ENCODE measurements around the gene RNF167. TPM values are rescaled to one million over a fixed set of nuclear protein-coding genes. Genes with fewer than 3 reads are reported as not detected.

The RNF167 gene
- total and polyA plus RNA-seq, 2 of the 13 experiments (the other 11 are each of a cell fraction or from before 2014, with no cell fraction given): 44.1 to 45.4 TPM

- TF ChIP-seq MNT (IDR thresholded peaks at IDR 0.05) (peak; percentile 41), DMTF1 (CRISPR knock-in tag; IDR thresholded peaks at IDR 0.05) (no peak), ZNF234 (CRISPR knock-in tag; conservative IDR thresholded peaks at IDR 0.05) (no peak), CEBPG (CRISPR knock-in tag; IDR thresholded peaks at IDR 0.05) (no peak), CBX1 (IDR thresholded peaks at IDR 0.05; ENCODE audit: low read depth) (no peak), ZBTB7A (CRISPR knock-in tag; IDR thresholded peaks at IDR 0.05) (0 out of 2 replicates have a peak, but pooled peaks have one; percentile 38), SKI (IDR thresholded peaks at IDR 0.05; ENCODE audit: partially characterized antibody) (no peak), ZBTB1 (CRISPR knock-in tag; IDR thresholded peaks at IDR 0.05; ENCODE audit: borderline replicate concordance) (no peak), ISX (CRISPR knock-in tag; conservative IDR thresholded peaks at IDR 0.05) (no peak), BRF2 (CRISPR knock-in tag; IDR thresholded peaks at IDR 0.05) (no peak)
- TF ChIP-seq, protein P1, sequence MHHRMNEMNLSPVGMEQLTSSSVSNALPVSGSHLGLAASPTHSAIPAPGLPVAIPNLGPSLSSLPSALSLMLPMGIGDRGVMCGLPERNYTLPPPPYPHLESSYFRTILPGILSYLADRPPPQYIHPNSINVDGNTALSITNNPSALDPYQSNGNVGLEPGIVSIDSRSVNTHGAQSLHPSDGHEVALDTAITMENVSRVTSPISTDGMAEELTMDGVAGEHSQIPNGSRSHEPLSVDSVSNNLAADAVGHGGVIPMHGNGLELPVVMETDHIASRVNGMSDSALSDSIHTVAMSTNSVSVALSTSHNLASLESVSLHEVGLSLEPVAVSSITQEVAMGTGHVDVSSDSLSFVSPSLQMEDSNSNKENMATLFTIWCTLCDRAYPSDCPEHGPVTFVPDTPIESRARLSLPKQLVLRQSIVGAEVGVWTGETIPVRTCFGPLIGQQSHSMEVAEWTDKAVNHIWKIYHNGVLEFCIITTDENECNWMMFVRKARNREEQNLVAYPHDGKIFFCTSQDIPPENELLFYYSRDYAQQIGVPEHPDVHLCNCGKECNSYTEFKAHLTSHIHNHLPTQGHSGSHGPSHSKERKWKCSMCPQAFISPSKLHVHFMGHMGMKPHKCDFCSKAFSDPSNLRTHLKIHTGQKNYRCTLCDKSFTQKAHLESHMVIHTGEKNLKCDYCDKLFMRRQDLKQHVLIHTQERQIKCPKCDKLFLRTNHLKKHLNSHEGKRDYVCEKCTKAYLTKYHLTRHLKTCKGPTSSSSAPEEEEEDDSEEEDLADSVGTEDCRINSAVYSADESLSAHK (CRISPR knock-in tag; IDR thresholded peaks at IDR 0.05; ENCODE audit: borderline replicate concordance): no peak
- TF ChIP-seq, protein P2, sequence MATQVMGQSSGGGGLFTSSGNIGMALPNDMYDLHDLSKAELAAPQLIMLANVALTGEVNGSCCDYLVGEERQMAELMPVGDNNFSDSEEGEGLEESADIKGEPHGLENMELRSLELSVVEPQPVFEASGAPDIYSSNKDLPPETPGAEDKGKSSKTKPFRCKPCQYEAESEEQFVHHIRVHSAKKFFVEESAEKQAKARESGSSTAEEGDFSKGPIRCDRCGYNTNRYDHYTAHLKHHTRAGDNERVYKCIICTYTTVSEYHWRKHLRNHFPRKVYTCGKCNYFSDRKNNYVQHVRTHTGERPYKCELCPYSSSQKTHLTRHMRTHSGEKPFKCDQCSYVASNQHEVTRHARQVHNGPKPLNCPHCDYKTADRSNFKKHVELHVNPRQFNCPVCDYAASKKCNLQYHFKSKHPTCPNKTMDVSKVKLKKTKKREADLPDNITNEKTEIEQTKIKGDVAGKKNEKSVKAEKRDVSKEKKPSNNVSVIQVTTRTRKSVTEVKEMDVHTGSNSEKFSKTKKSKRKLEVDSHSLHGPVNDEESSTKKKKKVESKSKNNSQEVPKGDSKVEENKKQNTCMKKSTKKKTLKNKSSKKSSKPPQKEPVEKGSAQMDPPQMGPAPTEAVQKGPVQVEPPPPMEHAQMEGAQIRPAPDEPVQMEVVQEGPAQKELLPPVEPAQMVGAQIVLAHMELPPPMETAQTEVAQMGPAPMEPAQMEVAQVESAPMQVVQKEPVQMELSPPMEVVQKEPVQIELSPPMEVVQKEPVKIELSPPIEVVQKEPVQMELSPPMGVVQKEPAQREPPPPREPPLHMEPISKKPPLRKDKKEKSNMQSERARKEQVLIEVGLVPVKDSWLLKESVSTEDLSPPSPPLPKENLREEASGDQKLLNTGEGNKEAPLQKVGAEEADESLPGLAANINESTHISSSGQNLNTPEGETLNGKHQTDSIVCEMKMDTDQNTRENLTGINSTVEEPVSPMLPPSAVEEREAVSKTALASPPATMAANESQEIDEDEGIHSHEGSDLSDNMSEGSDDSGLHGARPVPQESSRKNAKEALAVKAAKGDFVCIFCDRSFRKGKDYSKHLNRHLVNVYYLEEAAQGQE (IDR thresholded peaks at IDR 0.05; ENCODE audit: borderline replicate concordance in 1 of 2, low read depth in 1 of 2, low read length in 2 of 2): no peak
These were observed 36.8 kb upstream of the RNF167 start, which contains the start of gene CHRNE (continued) for GRCh38 chr17:4903051-4903818.

Data from HepG2 (cell line).